WTC11 (cell line): ENCODE measurements around the gene APOH.

Experiments used
- TP53 ChIP-seq: sonication (generic); formaldehyde crosslinking; IDR thresholded peaks from 2 replicates; pipeline ENCODE4 v1.8.1; 2023; ENCODE audit warnings: mild to moderate bottlenecking, missing genetic modification reagents
- TF ChIP-seq, protein P1 (sequence below): fragments of 200-600 bp; IDR thresholded peaks from 2 replicates; pipeline ENCODE4 v1.8.0; 2022; ENCODE audit warnings: antibody characterized with exemption

DNA sequence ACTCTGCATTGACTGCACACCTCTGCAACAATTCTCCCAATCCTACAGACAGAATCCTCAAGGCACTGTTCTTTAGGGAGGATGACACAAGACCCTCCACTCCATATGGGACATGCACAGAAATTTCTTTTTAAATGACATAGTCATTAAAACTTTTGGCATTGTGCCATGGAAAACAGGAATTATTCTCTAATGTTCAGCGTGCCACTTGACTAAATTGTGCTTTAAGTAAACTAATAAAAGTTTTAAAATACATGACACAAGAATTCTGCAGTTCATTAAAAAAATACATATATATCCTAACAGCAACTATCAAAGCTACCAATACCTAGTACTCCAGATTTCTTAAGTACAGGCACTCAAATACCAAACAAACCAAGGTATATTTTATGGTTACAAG lies 53.3 kb downstream of the APOH start:
- TF ChIP-seq, protein P1, sequence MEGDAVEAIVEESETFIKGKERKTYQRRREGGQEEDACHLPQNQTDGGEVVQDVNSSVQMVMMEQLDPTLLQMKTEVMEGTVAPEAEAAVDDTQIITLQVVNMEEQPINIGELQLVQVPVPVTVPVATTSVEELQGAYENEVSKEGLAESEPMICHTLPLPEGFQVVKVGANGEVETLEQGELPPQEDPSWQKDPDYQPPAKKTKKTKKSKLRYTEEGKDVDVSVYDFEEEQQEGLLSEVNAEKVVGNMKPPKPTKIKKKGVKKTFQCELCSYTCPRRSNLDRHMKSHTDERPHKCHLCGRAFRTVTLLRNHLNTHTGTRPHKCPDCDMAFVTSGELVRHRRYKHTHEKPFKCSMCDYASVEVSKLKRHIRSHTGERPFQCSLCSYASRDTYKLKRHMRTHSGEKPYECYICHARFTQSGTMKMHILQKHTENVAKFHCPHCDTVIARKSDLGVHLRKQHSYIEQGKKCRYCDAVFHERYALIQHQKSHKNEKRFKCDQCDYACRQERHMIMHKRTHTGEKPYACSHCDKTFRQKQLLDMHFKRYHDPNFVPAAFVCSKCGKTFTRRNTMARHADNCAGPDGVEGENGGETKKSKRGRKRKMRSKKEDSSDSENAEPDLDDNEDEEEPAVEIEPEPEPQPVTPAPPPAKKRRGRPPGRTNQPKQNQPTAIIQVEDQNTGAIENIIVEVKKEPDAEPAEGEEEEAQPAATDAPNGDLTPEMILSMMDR: no peak
- TF ChIP-seq TP53 (CRISPR knock-in tag): no peak
